Right renal pelvis (tissue), 4 donors: Measurements from ENCODE around the gene C2CD2L. TPM values are rescaled to one million over a fixed set of nuclear protein-coding genes. Genes with fewer than 3 reads are reported as not detected.
"Not testable (repeated sequence)": the region's sequence is repeated elsewhere in the genome, so short reads cannot be mapped to it uniquely, and the experiment has no call there.

Experiments
- DNase-seq, 4 donors: peaks; one replicate each; pipeline ENCODE4 v3.0.0-alpha.2; 2013; ENCODE audit warnings: low read depth in 4 of 4, low spot score in 3 of 4, missing footprints in 1 of 4
- polyA plus RNA-seq, 4 donors: library from polyadenylated mRNA; unstranded; fragments of 120-200 nt; gene quantifications; one replicate each; pipeline ENCODE4 v1.2.1, GENCODE V29; 2013; ENCODE audit not compliant: insufficient read length in 4 of 4

C2CD2L gene
- polyA plus RNA-seq, 4 donors: 10.6 to 14.0 (median 11.8) TPM

GRCh38 chr11:119092880-119093842 lies 14.0 kb upstream of the C2CD2L start:
- DNase-seq: no peak

GRCh38 chr11:119093942-119094815 lies 13.0 kb upstream of the C2CD2L start:
- no peak for DNase-seq

- peak in 2 of 4 donors; percentile 56 to 63 for DNase-seq
Observed at GRCh38 chr11:119094816-119095065, 12.4 kb upstream of the C2CD2L start.

- peak; percentile 94 to 99 (median 99) for DNase-seq
Observed at GRCh38 chr11:119095066-119095880, 11.9 kb upstream of the C2CD2L start.

GRCh38 chr11:119099711-119100110 lies 7.4 kb upstream of the C2CD2L start:
- no peak for DNase-seq

GRCh38 chr11:119100246-119100970 lies 6.7 kb upstream of the C2CD2L start:
- no peak for DNase-seq

- no peak for DNase-seq
Observed at GRCh38 chr11:119100994-119101758, 6.0 kb upstream of the C2CD2L start.

- DNase-seq: peak in 3 of 4 donors; percentile 90 to 92 (median 91)
Observed at GRCh38 chr11:119101759-119102423, 5.3 kb upstream of the C2CD2L start, which contains the start of gene DPAGT1. Gene DPAGT1 (minus strand): TSS chr11:119101853. CDS start chr11:119101655, 198 bp downstream.

GRCh38 chr11:119103161-119103664 lies 3.9 kb upstream of the C2CD2L start:
- DNase-seq: not testable (repeated sequence)

- no peak for DNase-seq
Observed at GRCh38 chr11:119103793-119104192, 3.4 kb upstream of the C2CD2L start.

- no peak for DNase-seq
Observed at GRCh38 chr11:119107538-119108145, 498 bp downstream of the C2CD2L start.

- DNase-seq: no peak
Observed at GRCh38 chr11:119108146-119108856, 1.2 kb downstream of the C2CD2L start.

- no peak for DNase-seq
Observed at GRCh38 chr11:119108857-119109221, 1.7 kb downstream of the C2CD2L start.

GRCh38 chr11:119109843-119110242 lies 2.7 kb downstream of the C2CD2L start:
- no peak for DNase-seq

GRCh38 chr11:119110439-119110838 lies 3.3 kb downstream of the C2CD2L start:
- no peak for DNase-seq

- no peak for DNase-seq
Observed at GRCh38 chr11:119111361-119111925, 4.3 kb downstream of the C2CD2L start.
